ENCODE data around the gene IPPK. TPM values are rescaled to one million over a fixed set of nuclear protein-coding genes. Genes with fewer than 3 reads are reported as not detected.

IPPK gene
- total RNA-seq, 1 donor from 2014 or later = 39.5 TPM

DNA sequence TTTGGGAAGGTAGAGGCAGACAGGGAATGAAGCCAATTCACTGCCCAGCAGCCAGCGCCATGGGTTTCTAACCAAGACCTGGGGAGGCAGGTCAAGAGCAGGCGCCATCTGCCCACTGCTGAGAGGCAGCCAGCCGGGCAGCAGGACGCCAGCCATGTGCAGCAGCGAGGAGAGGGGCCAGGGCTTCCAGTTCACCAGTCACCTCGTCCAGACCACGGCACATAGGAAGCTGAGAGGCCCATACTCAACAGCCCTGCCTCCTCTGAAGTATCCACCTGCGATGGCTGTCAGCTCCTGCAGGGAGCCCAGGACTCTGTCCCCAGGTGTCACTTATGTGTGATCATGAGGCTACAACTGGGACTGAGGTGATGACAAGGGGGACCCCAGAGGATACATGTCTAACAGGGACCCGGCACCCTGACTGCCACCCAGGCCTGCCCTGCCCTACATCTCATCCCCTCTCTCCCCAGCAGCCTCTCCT, 30.1 kb downstream of the IPPK start:
- intact Hi-C loops (cut with DNase I) = loop anchor here (10.0 kb wide), 1 partner anchor 135 kb away; no protein-coding TSS in a partner anchor
- H3K27ac ChIP-seq = no peak overlapping the region
- H3K27me3 ChIP-seq = no peaks in the 10 kb centered on the region
- no peaks in the 10 kb centered on the region for H3K9me3 ChIP-seq
- H3K4me1 ChIP-seq = no peaks in the 10 kb centered on the region
- peaks cover 0 to 48% of the 10 kb centered on the region in 2 donors for H3K36me3 ChIP-seq
- no peak overlapping the region for H3K4me3 ChIP-seq
- DNase-seq (ENCODE audit: extremely low spot score in 2 of 2) = peak in 1 of 2 donors; percentile 77
- TF ChIP-seq POLR2A (IDR thresholded peaks at IDR 0.05) (no peak), POLR2AphosphoS5 (IDR thresholded peaks at IDR 0.05; ENCODE audit: insufficient read depth in 1 of 2, low read depth in 1 of 2) (no peak)
- TF ChIP-seq, protein P1, sequence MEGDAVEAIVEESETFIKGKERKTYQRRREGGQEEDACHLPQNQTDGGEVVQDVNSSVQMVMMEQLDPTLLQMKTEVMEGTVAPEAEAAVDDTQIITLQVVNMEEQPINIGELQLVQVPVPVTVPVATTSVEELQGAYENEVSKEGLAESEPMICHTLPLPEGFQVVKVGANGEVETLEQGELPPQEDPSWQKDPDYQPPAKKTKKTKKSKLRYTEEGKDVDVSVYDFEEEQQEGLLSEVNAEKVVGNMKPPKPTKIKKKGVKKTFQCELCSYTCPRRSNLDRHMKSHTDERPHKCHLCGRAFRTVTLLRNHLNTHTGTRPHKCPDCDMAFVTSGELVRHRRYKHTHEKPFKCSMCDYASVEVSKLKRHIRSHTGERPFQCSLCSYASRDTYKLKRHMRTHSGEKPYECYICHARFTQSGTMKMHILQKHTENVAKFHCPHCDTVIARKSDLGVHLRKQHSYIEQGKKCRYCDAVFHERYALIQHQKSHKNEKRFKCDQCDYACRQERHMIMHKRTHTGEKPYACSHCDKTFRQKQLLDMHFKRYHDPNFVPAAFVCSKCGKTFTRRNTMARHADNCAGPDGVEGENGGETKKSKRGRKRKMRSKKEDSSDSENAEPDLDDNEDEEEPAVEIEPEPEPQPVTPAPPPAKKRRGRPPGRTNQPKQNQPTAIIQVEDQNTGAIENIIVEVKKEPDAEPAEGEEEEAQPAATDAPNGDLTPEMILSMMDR (IDR thresholded peaks at IDR 0.05) = no peak

DNA sequence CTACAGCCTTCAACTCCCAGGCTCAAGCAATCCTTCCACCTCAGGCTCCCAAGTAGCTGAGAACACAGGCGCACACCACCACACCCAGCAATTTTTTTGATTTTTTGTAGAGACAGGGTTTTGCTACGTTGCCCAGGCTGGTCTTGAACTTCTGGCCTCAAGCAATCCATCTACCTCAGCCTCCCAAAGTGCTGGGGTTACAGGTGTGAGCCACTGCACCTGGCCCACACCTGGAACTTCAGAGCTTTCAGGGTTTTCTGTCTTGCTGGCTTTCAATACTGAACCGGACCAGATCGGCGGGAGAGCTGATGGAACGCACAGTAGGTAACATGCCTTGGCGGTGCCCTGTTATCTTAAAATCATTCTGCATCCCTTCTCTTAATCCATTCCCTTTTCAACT, 30.8 kb downstream of the IPPK start:
- H3K9me3 ChIP-seq = no peaks in the 10 kb centered on the region
- no peak overlapping the region for H3K4me3 ChIP-seq
- H3K27me3 ChIP-seq = no peaks in the 10 kb centered on the region
- no peaks in the 10 kb centered on the region for H3K4me1 ChIP-seq
- peak in 1 of 2 donors; percentile 54 for DNase-seq (ENCODE audit: extremely low spot score in 2 of 2)
- intact Hi-C loops (cut with DNase I) = loop anchor here (10.0 kb wide), 1 partner anchor 134 kb away; no protein-coding TSS in a partner anchor
- no peak overlapping the region for H3K27ac ChIP-seq
- H3K36me3 ChIP-seq = peaks cover 0 to 50% of the 10 kb centered on the region in 2 donors
- TF ChIP-seq POLR2AphosphoS5 (IDR thresholded peaks at IDR 0.05; ENCODE audit: insufficient read depth in 1 of 2, low read depth in 1 of 2) (no peak), POLR2A (IDR thresholded peaks at IDR 0.05) (no peak)
- TF ChIP-seq, protein P1 (IDR thresholded peaks at IDR 0.05) = no peak

DNA sequence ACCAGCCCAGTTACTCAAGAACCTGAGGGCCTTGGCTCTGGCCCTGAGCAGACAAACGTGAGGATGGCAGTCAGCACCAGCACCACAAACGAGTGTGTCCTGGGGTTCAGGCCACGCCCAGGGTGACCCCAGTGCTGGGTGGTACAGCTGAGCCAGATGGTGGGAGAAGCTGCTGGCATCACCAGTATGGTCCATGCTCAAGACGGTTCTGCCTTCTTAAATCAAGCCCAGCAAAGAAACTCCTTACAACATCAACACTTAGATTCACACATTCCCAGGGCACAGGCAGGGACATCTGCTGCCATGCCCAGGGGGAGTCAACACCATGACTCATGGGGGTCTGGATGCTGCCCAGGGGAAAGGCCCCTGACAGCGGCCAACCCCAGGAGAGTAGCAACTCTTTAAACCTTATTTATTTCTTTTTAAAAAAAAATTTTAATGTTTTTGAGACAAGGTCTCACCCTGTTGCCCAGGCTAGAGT, 31.3 kb downstream of the IPPK start:
- Histone ChIP-seq H3K4me1 (no peaks in the 10 kb centered on the region), H3K36me3 (peaks cover 0 to 55% of the 10 kb centered on the region in 2 donors), H3K27ac (no peak overlapping the region), H3K27me3 (no peaks in the 10 kb centered on the region), H3K9me3 (no peaks in the 10 kb centered on the region), H3K4me3 (no peak overlapping the region)
- intact Hi-C loops (cut with DNase I) = loop anchor here (10.0 kb wide), 1 partner anchor 134 kb away; no protein-coding TSS in a partner anchor
- DNase-seq (ENCODE audit: extremely low spot score in 2 of 2) = peak in 1 of 2 donors; percentile 65
- TF ChIP-seq POLR2A (IDR thresholded peaks at IDR 0.05) (no peak), POLR2AphosphoS5 (IDR thresholded peaks at IDR 0.05; ENCODE audit: insufficient read depth in 1 of 2, low read depth in 1 of 2) (no peak)
- TF ChIP-seq, protein P1 (IDR thresholded peaks at IDR 0.05) = no peak

DNA sequence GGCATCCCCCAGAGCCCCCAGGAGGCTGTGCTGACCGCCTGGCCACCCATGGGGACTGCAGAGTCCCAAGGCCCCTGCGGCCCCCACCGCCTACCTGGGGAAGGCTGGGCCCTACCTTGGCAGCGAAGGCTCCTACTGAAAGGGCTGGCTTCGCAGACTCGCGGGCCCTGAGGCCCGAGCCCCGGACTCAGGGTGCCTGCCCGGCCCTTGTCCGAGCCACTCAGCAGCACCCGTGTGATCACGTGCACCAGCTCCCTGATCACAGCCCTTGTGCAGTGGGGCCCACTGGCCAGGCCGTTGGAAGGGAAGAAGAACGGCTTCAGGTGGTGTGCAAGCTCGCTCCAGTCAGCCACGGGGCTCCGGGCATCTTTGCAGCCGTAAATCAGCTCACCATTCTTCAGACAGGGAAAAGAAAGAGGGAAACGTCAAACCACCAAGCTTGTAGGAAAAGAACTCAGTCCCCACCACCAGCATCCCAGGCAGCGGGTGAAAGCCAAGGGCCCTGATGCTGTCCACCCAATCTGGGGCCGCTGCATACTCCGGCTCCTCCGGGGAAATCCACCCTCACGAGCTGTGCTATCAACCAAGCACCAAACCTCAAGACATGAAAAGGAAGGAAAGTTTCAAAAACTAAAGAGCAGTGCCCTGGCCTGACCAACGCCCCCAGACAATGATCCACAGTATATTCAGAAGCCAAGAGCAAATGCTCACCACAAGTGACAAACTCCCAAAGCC, 31.9 kb downstream of the IPPK start:
- H3K27me3 ChIP-seq = no peaks in the 10 kb centered on the region
- H3K9me3 ChIP-seq = no peaks in the 10 kb centered on the region
- intact Hi-C loops (cut with DNase I) = loop anchor here (10.0 kb wide), 1 partner anchor 133 kb away; no protein-coding TSS in a partner anchor
- H3K36me3 ChIP-seq = peaks cover 0 to 61% of the 10 kb centered on the region in 2 donors
- H3K27ac ChIP-seq = no peak overlapping the region
- no peak overlapping the region for H3K4me3 ChIP-seq
- no peaks in the 10 kb centered on the region for H3K4me1 ChIP-seq
- no peak for TF ChIP-seq POLR2AphosphoS5 (IDR thresholded peaks at IDR 0.05; ENCODE audit: insufficient read depth in 1 of 2, low read depth in 1 of 2)
- no peak for TF ChIP-seq POLR2A (IDR thresholded peaks at IDR 0.05)
- DNase-seq (ENCODE audit: extremely low spot score in 2 of 2) = peak; percentile 47 to 61

DNA sequence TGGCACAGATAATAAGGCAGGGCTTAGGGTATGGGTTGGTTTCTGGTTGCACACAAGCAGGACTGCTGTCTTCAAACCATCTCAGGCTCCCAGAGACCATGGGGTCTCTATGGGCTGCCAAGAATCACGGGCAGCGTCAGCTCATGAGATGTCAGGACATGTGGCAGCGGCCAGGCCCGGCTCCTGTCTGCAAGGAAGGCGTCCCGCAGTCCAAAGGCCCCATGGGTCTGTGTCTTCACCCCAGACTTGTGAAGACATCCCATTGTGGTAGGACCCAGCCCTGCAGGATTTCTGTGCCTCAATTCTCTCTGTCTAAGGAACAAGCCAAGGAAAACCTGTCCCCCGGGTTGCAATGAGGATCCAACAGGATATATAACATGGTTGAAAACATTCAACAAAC, 32.6 kb downstream of the IPPK start:
- H3K27me3 ChIP-seq = no peaks in the 10 kb centered on the region
- no peak overlapping the region for H3K4me3 ChIP-seq
- H3K4me1 ChIP-seq = no peaks in the 10 kb centered on the region
- no peaks in the 10 kb centered on the region for H3K9me3 ChIP-seq
- intact Hi-C loops (cut with DNase I) = loop anchor here (10.0 kb wide), 1 partner anchor 133 kb away; no protein-coding TSS in a partner anchor
- peak; percentile 70 to 77 for DNase-seq (ENCODE audit: extremely low spot score in 2 of 2)
- peaks cover 0 to 61% of the 10 kb centered on the region in 2 donors for H3K36me3 ChIP-seq
- TF ChIP-seq POLR2AphosphoS5 (IDR thresholded peaks at IDR 0.05; ENCODE audit: insufficient read depth in 1 of 2, low read depth in 1 of 2) = no peak
- TF ChIP-seq POLR2A (IDR thresholded peaks at IDR 0.05) = no peak
- TF ChIP-seq, protein P1 (IDR thresholded peaks at IDR 0.05) = no peak
- no peak overlapping the region for H3K27ac ChIP-seq
